DOHH2 (cell line): ENCODE results near the gene OR5B21.

ENCODE experiments used
- EZH2phosphoT487 ChIP-seq: fragments of 200-600 bp; sonication (generic); IDR thresholded peaks from 2 replicates; pipeline ENCODE4 v1.6.1; 2017; ENCODE audit warnings: borderline replicate concordance, mild to moderate bottlenecking, antibody characterized with exemption, low read length, moderate library complexity, mixed read lengths
- TF ChIP-seq, protein P1 (sequence below): fragments of 200-600 bp; sonication (generic); IDR thresholded peaks from one replicate; pipeline ENCODE4 v1.5.1; 2014; ENCODE audit warnings: antibody characterized with exemption, mild to moderate bottlenecking, low read depth, low read length; ENCODE audit not compliant: poor library complexity, severe bottlenecking

GRCh38 chr11:58493676-58494075 lies 14.2 kb downstream of the OR5B21 start:
- TF ChIP-seq, protein P1, sequence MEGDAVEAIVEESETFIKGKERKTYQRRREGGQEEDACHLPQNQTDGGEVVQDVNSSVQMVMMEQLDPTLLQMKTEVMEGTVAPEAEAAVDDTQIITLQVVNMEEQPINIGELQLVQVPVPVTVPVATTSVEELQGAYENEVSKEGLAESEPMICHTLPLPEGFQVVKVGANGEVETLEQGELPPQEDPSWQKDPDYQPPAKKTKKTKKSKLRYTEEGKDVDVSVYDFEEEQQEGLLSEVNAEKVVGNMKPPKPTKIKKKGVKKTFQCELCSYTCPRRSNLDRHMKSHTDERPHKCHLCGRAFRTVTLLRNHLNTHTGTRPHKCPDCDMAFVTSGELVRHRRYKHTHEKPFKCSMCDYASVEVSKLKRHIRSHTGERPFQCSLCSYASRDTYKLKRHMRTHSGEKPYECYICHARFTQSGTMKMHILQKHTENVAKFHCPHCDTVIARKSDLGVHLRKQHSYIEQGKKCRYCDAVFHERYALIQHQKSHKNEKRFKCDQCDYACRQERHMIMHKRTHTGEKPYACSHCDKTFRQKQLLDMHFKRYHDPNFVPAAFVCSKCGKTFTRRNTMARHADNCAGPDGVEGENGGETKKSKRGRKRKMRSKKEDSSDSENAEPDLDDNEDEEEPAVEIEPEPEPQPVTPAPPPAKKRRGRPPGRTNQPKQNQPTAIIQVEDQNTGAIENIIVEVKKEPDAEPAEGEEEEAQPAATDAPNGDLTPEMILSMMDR = no peak
- no peak for TF ChIP-seq EZH2phosphoT487
